K562 (cell line): Measurements from ENCODE around the gene C1QTNF2. TPM values are rescaled to one million over a fixed set of nuclear protein-coding genes. Genes with fewer than 3 reads are reported as not detected.

Source experiments
- ARID2 ChIP-seq: fragments of 450-650 bp; IDR thresholded peaks from 2 replicates; pipeline ENCODE4 v1.6.1; 2017; ENCODE audit warnings: antibody characterized with exemption, mild to moderate bottlenecking
- CREBBP ChIP-seq: IDR thresholded peaks from one replicate; pipeline ENCODE4 v1.6.1; 2012; ENCODE audit warnings: low read depth, mild to moderate bottlenecking, control low read depth, inconsistent platforms, low read length
- CXXC5 ChIP-seq: fragments of 250-450 bp; sonication (Bioruptor Pico); IDR thresholded peaks from 2 replicates; pipeline ENCODE4 v1.8.0; 2022; ENCODE audit warnings: inconsistent platforms, mild to moderate bottlenecking, moderate library complexity
- FOXK2 ChIP-seq, 2 experiments: fragments of 450-650 bp; IDR thresholded peaks in 1 of 2; conservative IDR thresholded peaks in 1 of 2; 2 replicates each; pipeline ENCODE4 v1.6.1; 2016; ENCODE audit warnings: low read depth in 2 of 2, mild to moderate bottlenecking in 1 of 2
- HMG20A ChIP-seq: fragments of 450-650 bp; formaldehyde crosslinking; conservative IDR thresholded peaks from 2 replicates; pipeline ENCODE4 v1.4.0; 2020; ENCODE audit warnings: mild to moderate bottlenecking, mixed read lengths
- JUND ChIP-seq, 2 experiments: IDR thresholded peaks; 2 replicates in 1 of 2; 3 replicates in 1 of 2; pipeline ENCODE4 v1.6.1; 2011; ENCODE audit warnings: borderline replicate concordance in 2 of 2, low read depth in 2 of 2, low read length in 2 of 2, improper control_type of control experiment in 1 of 2, missing biosample characterization in 1 of 2, missing genetic modification characterization in 1 of 2, missing genetic modification reagents in 1 of 2
- MAFF ChIP-seq: IDR thresholded peaks from 2 replicates; pipeline ENCODE4 v1.6.1; 2012; ENCODE audit warnings: low read length, improper control_type of control experiment
- MAZ ChIP-seq, 2 experiments: fragments of 450-650 bp in 1 of 2; sonication (generic) in 1 of 2; formaldehyde crosslinking; IDR thresholded peaks in 1 of 2; conservative IDR thresholded peaks in 1 of 2; 2 replicates each; pipeline versions ENCODE4 v1.4.0 to v1.5.0; 2020; ENCODE audit warnings: mild to moderate bottlenecking in 1 of 2, missing genetic modification reagents in 1 of 2
- MCM3 ChIP-seq: fragments of 450-650 bp; IDR thresholded peaks from 2 replicates; pipeline ENCODE4 v1.6.1; 2016
- MYBL2 ChIP-seq, 2 experiments: fragments of 450-650 bp in 1 of 2; sonication (generic) in 1 of 2; formaldehyde crosslinking in 1 of 2; IDR thresholded peaks; 2 replicates each; pipeline versions ENCODE4 v1.6.1 to v1.8.1; 2017 to 2022; ENCODE audit warnings: borderline replicate concordance in 1 of 2, inconsistent platforms in 1 of 2, low read depth in 1 of 2, mild to moderate bottlenecking in 1 of 2, missing genetic modification reagents in 1 of 2, moderate library complexity in 1 of 2
- NRF1 ChIP-seq, 2 experiments: fragments of 450-650 bp; IDR thresholded peaks in 1 of 2; conservative IDR thresholded peaks in 1 of 2; 2 replicates each; pipeline ENCODE4 v1.6.1; 2014; ENCODE audit warnings: mild to moderate bottlenecking in 2 of 2
- RCOR1 ChIP-seq, 2 experiments: IDR thresholded peaks; 2 replicates each; pipeline ENCODE4 v1.6.1; 2012; ENCODE audit warnings: low read depth in 2 of 2, low read length in 2 of 2, borderline replicate concordance in 1 of 2, improper control_type of control experiment in 1 of 2
- RHOXF2B ChIP-seq: fragments of 250-450 bp; sonication (Bioruptor Pico); conservative IDR thresholded peaks from 2 replicates; pipeline ENCODE4 v1.5.1; 2021
- SIN3B ChIP-seq: fragments of 450-650 bp; IDR thresholded peaks from 2 replicates; pipeline ENCODE4 v1.6.1; 2017; ENCODE audit warnings: low read depth, mild to moderate bottlenecking, moderate library complexity
- SLC30A9 ChIP-seq: fragments of 250-450 bp; sonication (Bioruptor Pico); IDR thresholded peaks from 2 replicates; pipeline ENCODE4 v1.8.0; 2022; ENCODE audit warnings: mild to moderate bottlenecking, moderate library complexity
- SMARCA4 ChIP-seq: fragments of 450-650 bp; IDR thresholded peaks from 2 replicates; pipeline ENCODE4 v1.6.1; 2016
- SUPT5H ChIP-seq: fragments of 450-650 bp; IDR thresholded peaks from 2 replicates; pipeline ENCODE4 v1.6.1; 2016
- TEAD2 ChIP-seq: fragments of 450-650 bp; IDR thresholded peaks from 2 replicates; pipeline ENCODE4 v1.6.1; 2016; ENCODE audit warnings: missing genetic modification characterization, control low read depth, missing compliant biosample characterization
- ZFP36 ChIP-seq: fragments of 150-350 bp; IDR thresholded peaks from 2 replicates; pipeline ENCODE4 v1.6.1; 2018; ENCODE audit warnings: low read length, low read depth; ENCODE audit not compliant: partially characterized antibody
- ZKSCAN8 ChIP-seq: fragments of 200-800 bp; sonication (Bioruptor generic); IDR thresholded peaks from 2 replicates; pipeline ENCODE4 v1.6.1; 2016; ENCODE audit warnings: missing genetic modification characterization, missing compliant biosample characterization
- ZNF134 ChIP-seq: fragments of 250-450 bp; sonication (Bioruptor Pico); conservative IDR thresholded peaks from 2 replicates; pipeline ENCODE4 v1.4.0; 2020
- polyA plus RNA-seq, 8 experiments: library from polyadenylated mRNA; depleted of rRNA in 4 of 8; stranded (reverse) in 5 of 8; unstranded in 3 of 8; fragments of >200 nt; fragmentation: Nextera tagmentation in 2 of 8; fragmentation: Illumina TruSeq in 1 of 8; extraction: Ambion mirVana in 2 of 8; extraction: Trizol in 1 of 8; gene quantifications; 2 replicates each; pipeline versions ENCODE4 v1.2.1 to v1.2.3, GENCODE V29; 2011 to 2014; ENCODE audit warnings: inconsistent platforms in 1 of 8, missing spikeins in 1 of 8
- total RNA-seq, 7 experiments: library from RNA; depleted of rRNA in 6 of 7; stranded (reverse); fragments of >200 nt in 6 of 7; fragmentation: Illumina TruSeq in 2 of 7; extraction: Trizol in 2 of 7; gene quantifications; 2 replicates each; pipeline versions ENCODE4 v1.2.1 to v1.2.3, GENCODE V29; 2011 to 2021; ENCODE audit warnings: low replicate concordance in 1 of 7
- TF ChIP-seq, protein P1 (sequence below): sonication (generic); formaldehyde crosslinking; IDR thresholded peaks from 2 replicates; pipeline ENCODE4 v1.8.0; 2023; ENCODE audit warnings: mild to moderate bottlenecking, missing genetic modification reagents
- TF ChIP-seq, protein P2 (sequence below): IDR thresholded peaks from 2 replicates; pipeline ENCODE4 v1.6.1; 2012; ENCODE audit warnings: low read depth, low read length, improper control_type of control experiment, borderline replicate concordance
- TF ChIP-seq, protein P3 (sequence below): IDR thresholded peaks from 2 replicates; pipeline ENCODE4 v1.6.1; 2011; ENCODE audit not compliant: insufficient read length; ENCODE audit errors: extremely low read depth
- TF ChIP-seq, protein P4 (sequence below): fragments of 450-650 bp; formaldehyde crosslinking; IDR thresholded peaks from 2 replicates; pipeline ENCODE4 v1.4.0; 2020; ENCODE audit warnings: mild to moderate bottlenecking, moderate library complexity

C1QTNF2 gene
- total and polyA plus RNA-seq, 9 of the 15 experiments (the other 6 are each of a cell fraction or from before 2014, with no cell fraction given) = not detected

GRCh38 chr5:160378330-160378729, 7.9 kb upstream of the C1QTNF2 start (continued):
- TF ChIP-seq, protein P1, sequence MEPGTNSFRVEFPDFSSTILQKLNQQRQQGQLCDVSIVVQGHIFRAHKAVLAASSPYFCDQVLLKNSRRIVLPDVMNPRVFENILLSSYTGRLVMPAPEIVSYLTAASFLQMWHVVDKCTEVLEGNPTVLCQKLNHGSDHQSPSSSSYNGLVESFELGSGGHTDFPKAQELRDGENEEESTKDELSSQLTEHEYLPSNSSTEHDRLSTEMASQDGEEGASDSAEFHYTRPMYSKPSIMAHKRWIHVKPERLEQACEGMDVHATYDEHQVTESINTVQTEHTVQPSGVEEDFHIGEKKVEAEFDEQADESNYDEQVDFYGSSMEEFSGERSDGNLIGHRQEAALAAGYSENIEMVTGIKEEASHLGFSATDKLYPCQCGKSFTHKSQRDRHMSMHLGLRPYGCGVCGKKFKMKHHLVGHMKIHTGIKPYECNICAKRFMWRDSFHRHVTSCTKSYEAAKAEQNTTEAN (CRISPR knock-in tag) = no peak
- TF ChIP-seq NRF1 (conservative IDR thresholded peaks at IDR 0.05 in 1 of 2, IDR thresholded peaks at IDR 0.05 in 1 of 2) = no peak
- no peak for TF ChIP-seq SLC30A9 (CRISPR knock-in tag)
- TF ChIP-seq JUND (IDR thresholded peaks at IDR 0.05; ENCODE audit: borderline replicate concordance, low read depth, low read length) = no peak
- TF ChIP-seq JUND (tag; IDR thresholded peaks at IDR 0.05; ENCODE audit: borderline replicate concordance, low read depth, low read length) = no peak
- TF ChIP-seq SIN3B = no peak
- no peak for TF ChIP-seq MYBL2 (IDR thresholded peaks at IDR 0.05; ENCODE audit: low read depth)
- no peak for TF ChIP-seq MYBL2 (CRISPR knock-in tag; IDR thresholded peaks at IDR 0.05; ENCODE audit: borderline replicate concordance)
- no peak for TF ChIP-seq ZFP36
- no peak for TF ChIP-seq ZKSCAN8 (CRISPR knock-in tag)
- TF ChIP-seq CXXC5 = no peak
- TF ChIP-seq TEAD2 = no peak
- TF ChIP-seq, protein P2, sequence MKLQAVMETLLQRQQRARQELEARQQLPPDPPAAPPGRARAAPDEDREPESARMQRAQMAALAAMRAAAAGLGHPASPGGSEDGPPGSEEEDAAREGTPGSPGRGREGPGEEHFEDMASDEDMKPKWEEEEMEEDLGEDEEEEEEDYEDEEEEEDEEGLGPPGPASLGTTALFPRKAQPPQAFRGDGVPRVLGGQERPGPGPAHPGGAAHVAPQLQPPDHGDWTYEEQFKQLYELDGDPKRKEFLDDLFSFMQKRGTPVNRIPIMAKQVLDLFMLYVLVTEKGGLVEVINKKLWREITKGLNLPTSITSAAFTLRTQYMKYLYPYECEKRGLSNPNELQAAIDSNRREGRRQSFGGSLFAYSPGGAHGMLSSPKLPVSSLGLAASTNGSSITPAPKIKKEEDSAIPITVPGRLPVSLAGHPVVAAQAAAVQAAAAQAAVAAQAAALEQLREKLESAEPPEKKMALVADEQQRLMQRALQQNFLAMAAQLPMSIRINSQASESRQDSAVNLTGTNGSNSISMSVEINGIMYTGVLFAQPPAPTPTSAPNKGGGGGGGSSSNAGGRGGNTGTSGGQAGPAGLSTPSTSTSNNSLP = no peak
- TF ChIP-seq RHOXF2B (CRISPR knock-in tag) = no peak
- TF ChIP-seq CREBBP = no peak
- TF ChIP-seq SMARCA4 = peak; percentile 56; the same call in 1 of the 2 replicates
- no peak for TF ChIP-seq MCM3
- no peak for TF ChIP-seq MAFF
- no peak for TF ChIP-seq HMG20A (CRISPR knock-in tag)
- TF ChIP-seq SUPT5H = no peak
- TF ChIP-seq MAZ (CRISPR knock-in tag; conservative IDR thresholded peaks at IDR 0.05 in 1 of 2, IDR thresholded peaks at IDR 0.05 in 1 of 2) = no peak
- no peak for TF ChIP-seq FOXK2 (conservative IDR thresholded peaks at IDR 0.05 in 1 of 2, IDR thresholded peaks at IDR 0.05 in 1 of 2; ENCODE audit: low read depth in 2 of 2)
- TF ChIP-seq, protein P3, sequence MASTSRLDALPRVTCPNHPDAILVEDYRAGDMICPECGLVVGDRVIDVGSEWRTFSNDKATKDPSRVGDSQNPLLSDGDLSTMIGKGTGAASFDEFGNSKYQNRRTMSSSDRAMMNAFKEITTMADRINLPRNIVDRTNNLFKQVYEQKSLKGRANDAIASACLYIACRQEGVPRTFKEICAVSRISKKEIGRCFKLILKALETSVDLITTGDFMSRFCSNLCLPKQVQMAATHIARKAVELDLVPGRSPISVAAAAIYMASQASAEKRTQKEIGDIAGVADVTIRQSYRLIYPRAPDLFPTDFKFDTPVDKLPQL = no peak
- TF ChIP-seq, protein P4, sequence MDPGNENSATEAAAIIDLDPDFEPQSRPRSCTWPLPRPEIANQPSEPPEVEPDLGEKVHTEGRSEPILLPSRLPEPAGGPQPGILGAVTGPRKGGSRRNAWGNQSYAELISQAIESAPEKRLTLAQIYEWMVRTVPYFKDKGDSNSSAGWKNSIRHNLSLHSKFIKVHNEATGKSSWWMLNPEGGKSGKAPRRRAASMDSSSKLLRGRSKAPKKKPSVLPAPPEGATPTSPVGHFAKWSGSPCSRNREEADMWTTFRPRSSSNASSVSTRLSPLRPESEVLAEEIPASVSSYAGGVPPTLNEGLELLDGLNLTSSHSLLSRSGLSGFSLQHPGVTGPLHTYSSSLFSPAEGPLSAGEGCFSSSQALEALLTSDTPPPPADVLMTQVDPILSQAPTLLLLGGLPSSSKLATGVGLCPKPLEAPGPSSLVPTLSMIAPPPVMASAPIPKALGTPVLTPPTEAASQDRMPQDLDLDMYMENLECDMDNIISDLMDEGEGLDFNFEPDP (CRISPR knock-in tag) = no peak
- no peak for TF ChIP-seq ARID2
- 0 out of 4 replicates have a peak, but pooled peaks of 1 of the 2 experiments have one; percentile 39 for TF ChIP-seq RCOR1 (IDR thresholded peaks at IDR 0.05; ENCODE audit: borderline replicate concordance in 1 of 2, low read depth in 2 of 2, low read length in 2 of 2)
- TF ChIP-seq ZNF134 = no peak
